ENCODE results near the gene ESR2.

The ESR2 gene

DNA sequence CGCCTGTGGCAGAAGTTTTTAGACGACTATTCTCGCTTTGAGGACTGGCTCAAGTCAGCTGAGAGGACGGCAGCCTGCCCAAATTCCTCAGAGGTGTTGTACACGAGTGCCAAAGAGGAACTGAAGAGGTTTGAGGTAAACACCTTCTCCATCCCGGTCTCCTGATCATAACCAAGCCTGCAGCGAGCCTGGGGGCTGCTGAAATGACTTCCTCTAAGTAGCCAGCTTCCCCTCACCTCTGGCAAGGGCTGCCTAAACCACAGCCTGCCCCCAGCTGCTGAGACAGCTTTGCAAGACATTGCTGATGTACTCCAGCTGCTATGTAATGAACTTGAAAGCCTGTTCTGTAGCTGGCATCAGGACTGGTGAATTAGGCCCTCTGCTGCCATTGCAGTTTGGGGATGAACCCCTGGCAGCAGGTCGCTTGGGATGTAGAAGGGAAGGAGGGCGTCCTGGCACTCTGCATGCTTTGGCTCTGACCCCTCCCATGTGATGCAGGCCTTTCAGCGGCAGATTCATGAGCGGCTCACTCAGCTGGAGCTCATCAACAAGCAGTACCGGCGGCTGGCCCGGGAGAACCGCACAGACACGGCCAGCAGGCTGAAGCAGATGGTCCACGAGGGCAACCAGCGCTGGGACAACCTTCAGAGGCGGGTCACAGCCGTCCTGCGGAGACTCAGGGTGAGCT is 84.6 kb downstream of the ESR2 start:
- intact Hi-C loops (cut with micrococcal nuclease): no loop called here
- Mint-ChIP-seq H3K9me3 (no peaks in the 10 kb centered on the region), H3K4me3 (no peak overlapping the region), H3K36me3 (ENCODE audit: low read depth) (no peaks in the 10 kb centered on the region), H3K4me1 (ENCODE audit: low read depth) (no peaks in the 10 kb centered on the region), H3K27ac (no peak overlapping the region), H3K27me3 (no peaks in the 10 kb centered on the region)

DNA sequence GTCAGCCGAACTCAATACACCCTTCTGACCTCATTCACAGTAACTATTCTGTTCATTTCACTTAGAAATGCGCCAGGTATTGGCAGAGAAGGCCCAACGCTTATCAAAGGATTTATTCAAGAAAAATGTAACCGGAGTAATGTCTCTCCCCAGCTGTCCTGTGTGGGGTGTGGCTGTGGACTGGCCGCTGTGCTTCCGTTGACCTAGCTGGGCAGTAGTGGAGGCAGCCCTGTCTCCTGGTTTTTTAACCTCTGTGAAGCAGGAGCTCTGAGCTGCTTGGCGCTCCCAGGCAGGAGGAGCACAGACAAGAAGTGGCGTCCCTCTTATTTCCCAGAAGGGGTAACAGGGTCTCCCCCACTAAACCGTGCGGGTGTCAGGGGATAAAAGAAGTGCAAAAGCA is 85.2 kb downstream of the ESR2 start:
- H3K27me3 Mint-ChIP-seq: no peaks in the 10 kb centered on the region
- no peaks in the 10 kb centered on the region for H3K4me1 Mint-ChIP-seq (ENCODE audit: low read depth)
- no peaks in the 10 kb centered on the region for H3K36me3 Mint-ChIP-seq (ENCODE audit: low read depth)
- H3K4me3 Mint-ChIP-seq: no peak overlapping the region
- H3K9me3 Mint-ChIP-seq: no peaks in the 10 kb centered on the region
- intact Hi-C loops (cut with micrococcal nuclease): no loop called here
- no peak overlapping the region for H3K27ac Mint-ChIP-seq

DNA sequence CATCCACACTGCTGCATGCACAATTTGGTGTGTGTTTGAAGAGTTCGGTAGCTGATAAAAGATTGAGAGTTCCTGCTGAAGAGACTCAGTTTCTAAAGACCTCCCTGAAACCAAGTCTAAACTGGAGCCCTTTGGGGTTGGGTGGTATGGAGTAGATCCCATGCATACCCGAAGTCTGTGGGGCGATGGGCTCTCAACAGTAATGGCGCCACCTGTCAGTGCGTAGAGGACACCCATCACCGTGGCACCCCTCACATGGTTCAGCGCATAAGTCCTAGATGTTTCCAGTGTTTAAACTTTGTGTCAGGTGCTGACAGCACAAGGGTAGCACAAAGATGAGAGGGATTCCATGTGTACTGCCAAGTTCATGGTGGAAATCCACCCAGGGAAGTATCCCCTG is 85.9 kb downstream of the ESR2 start:
- H3K4me1 Mint-ChIP-seq (ENCODE audit: low read depth): no peaks in the 10 kb centered on the region
- no peaks in the 10 kb centered on the region for H3K36me3 Mint-ChIP-seq (ENCODE audit: low read depth)
- H3K4me3 Mint-ChIP-seq: no peak overlapping the region
- no peak overlapping the region for H3K27ac Mint-ChIP-seq
- intact Hi-C loops (cut with micrococcal nuclease): no loop called here
- H3K27me3 Mint-ChIP-seq: no peaks in the 10 kb centered on the region
- no peaks in the 10 kb centered on the region for H3K9me3 Mint-ChIP-seq

DNA sequence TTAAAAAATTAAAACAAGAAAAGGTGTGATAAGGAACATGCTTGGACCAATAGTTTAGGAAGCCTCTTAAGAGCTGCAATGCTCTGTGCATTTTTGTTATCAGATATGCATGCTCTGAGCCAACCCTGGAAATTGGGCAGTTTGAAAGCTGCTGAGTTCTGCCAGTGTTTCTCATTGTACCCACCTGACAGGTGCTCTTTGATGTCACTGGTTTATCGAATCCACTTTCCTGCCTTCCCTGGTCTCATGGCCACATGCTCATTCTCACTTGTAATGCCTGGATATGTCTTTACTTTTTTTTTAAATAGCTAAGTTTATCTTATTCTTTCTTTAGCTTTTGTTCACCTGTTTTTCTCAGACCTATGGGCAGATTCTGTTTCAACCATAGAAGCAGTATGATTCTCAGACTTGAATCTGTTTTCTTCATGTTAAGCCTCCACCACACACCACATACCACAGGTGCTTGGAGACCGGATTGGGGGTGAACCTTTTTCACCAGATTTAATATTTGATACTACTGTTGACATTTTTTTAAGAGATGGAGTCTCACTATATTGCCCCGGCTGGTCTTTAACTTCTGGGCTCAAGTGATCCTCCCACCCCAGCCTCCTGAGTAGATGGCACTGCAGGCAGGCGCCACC is 90.7 kb downstream of the ESR2 start:
- H3K4me3 Mint-ChIP-seq: no peak overlapping the region
- H3K9me3 Mint-ChIP-seq: no peaks in the 10 kb centered on the region
- no peak overlapping the region for H3K27ac Mint-ChIP-seq
- no peaks in the 10 kb centered on the region for H3K4me1 Mint-ChIP-seq (ENCODE audit: low read depth)
- intact Hi-C loops (cut with micrococcal nuclease): no loop called here
- no peaks in the 10 kb centered on the region for H3K36me3 Mint-ChIP-seq (ENCODE audit: low read depth)
- no peaks in the 10 kb centered on the region for H3K27me3 Mint-ChIP-seq

DNA sequence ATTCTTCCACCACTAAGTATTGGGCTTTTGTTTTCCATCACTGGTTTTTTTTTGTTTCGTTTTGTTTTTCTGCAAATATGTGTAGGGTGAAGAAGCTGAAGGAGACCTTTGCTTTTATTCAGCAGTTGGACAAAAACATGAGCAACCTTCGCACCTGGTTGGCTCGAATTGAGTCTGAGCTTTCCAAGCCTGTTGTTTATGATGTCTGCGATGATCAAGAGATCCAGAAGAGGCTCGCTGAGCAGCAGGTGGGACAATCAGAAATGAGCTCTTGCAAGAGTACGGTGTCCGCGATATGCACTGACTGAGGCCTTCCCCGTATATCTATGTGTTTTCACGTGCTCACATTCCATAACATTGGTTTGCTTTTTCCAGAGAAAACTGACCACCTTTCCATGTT is 91.5 kb downstream of the ESR2 start:
- intact Hi-C loops (cut with micrococcal nuclease): no loop called here
- no peak overlapping the region for H3K27ac Mint-ChIP-seq

DNA sequence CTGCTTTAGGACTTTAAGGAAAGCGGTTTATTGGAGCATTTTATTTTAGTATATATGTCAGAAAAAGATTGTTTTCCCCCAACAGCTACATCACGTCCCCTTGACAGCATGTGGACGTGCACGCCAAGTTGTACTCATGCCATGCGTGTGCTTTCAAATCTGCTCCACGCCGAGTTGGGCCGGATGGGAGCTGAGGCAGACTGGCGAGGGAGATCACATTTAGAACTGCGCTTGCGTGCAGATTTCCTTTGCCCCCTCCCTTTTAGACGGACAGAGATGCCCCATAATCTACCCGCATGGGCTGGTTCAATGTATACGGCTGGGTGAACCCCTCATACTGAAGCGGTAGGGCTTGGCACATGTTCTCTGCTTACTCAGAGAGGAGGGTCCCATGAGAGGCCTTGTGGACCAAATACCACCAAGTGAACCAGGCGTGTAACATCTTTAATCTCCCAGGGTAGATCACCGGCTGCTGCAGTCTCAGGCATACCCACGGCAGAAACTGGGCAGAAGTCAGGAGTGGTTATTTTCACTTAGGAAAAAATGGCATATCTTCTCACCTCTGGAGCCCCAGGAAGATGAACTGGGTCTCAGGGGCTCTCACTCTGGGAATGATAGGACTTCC is 92.1 kb downstream of the ESR2 start:
- Mint-ChIP-seq H3K4me1 (ENCODE audit: low read depth) (peaks cover 3% of the 10 kb centered on the region), H3K36me3 (ENCODE audit: low read depth) (no peaks in the 10 kb centered on the region), H3K4me3 (no peak overlapping the region), H3K27ac (no peak overlapping the region), H3K27me3 (peaks cover 1% of the 10 kb centered on the region), H3K9me3 (no peaks in the 10 kb centered on the region)
- intact Hi-C loops (cut with micrococcal nuclease): no loop called here

More for the DNA sequence above, 91.5 kb downstream of the ESR2 start:
- Mint-ChIP-seq H3K4me1 (ENCODE audit: low read depth) (no peaks in the 10 kb centered on the region), H3K4me3 (no peak overlapping the region), H3K27me3 (no peaks in the 10 kb centered on the region), H3K9me3 (no peaks in the 10 kb centered on the region), H3K36me3 (ENCODE audit: low read depth) (no peaks in the 10 kb centered on the region)

DNA sequence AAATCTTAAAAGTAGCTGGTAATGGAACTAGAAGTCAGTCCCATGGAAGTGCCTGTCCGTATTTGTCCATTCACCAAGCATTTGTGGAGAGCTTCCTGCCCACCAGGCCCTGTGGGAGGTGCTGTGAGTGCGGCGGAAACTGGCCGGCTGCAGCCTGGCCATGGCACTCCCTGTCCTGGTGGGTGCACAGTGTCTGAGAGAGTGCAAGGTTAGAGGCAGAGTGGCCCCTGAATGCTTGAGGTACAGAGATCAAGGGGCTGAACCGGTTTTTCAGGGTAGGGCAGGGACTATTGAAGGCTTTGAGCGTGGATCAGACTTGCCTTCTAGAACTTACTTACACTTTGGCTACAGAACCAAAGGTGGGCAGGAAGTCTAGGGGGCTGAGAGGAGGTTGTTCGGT is 92.9 kb downstream of the ESR2 start:
- intact Hi-C loops (cut with micrococcal nuclease): no loop called here
- H3K27me3 Mint-ChIP-seq: peaks cover 6% of the 10 kb centered on the region
- no peak overlapping the region for H3K27ac Mint-ChIP-seq
- no peak overlapping the region for H3K4me3 Mint-ChIP-seq
- no peaks in the 10 kb centered on the region for H3K36me3 Mint-ChIP-seq (ENCODE audit: low read depth)
- no peaks in the 10 kb centered on the region for H3K9me3 Mint-ChIP-seq
- peaks cover 5% of the 10 kb centered on the region for H3K4me1 Mint-ChIP-seq (ENCODE audit: low read depth)

DNA sequence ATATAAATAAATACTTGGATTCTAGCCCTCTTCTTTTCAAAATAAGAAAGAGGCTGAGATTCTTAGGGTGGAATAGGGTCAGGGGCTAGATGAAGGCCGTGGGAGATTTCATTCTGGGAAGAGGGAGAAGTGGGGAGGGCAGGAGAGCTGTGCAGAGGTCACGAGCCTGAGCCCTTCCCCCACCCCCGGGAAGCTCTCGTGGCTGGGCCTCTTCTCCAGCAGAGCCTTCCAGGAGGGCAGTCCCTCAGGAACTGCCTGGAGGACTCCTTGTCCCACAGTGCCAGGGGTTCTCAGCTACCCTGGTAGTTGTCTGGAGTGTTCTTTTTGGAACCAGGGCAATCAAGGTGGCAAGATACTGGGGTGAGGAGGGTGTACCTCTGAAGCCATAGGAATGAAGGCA is 94.0 kb downstream of the ESR2 start:
- H3K36me3 Mint-ChIP-seq (ENCODE audit: low read depth): no peaks in the 10 kb centered on the region

DNA sequence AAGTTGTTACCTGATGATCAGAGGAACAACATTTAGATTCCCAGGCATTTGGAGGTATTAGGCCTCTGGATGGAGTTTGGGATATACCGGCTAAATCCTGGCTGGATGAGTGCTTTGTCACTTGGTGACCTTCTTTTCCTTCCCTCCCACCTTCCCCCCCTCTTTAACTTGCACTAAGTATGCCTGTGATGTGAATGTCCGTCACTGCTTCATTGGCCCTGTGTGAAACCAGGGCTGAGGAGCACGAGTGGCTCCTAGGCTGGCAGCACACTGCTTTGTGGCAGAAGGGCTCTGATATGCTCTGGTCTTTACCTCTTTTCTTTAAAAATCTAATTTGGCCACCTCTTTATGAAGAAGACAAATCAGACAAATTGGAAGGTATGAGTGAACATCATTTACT is 95.7 kb downstream of the ESR2 start:
- Mint-ChIP-seq H3K4me1 (ENCODE audit: low read depth) (peaks cover 5% of the 10 kb centered on the region), H3K27me3 (peaks cover 6% of the 10 kb centered on the region), H3K9me3 (no peaks in the 10 kb centered on the region), H3K27ac (no peak overlapping the region), H3K36me3 (ENCODE audit: low read depth) (no peaks in the 10 kb centered on the region), H3K4me3 (no peak overlapping the region)
- intact Hi-C loops (cut with micrococcal nuclease): no loop called here

More for the DNA sequence above, 94.0 kb downstream of the ESR2 start:
- H3K4me3 Mint-ChIP-seq: no peak overlapping the region
- peaks cover 5% of the 10 kb centered on the region for H3K4me1 Mint-ChIP-seq (ENCODE audit: low read depth)
- H3K27ac Mint-ChIP-seq: no peak overlapping the region
- no peaks in the 10 kb centered on the region for H3K9me3 Mint-ChIP-seq
- intact Hi-C loops (cut with micrococcal nuclease): no loop called here
- peaks cover 6% of the 10 kb centered on the region for H3K27me3 Mint-ChIP-seq

DNA sequence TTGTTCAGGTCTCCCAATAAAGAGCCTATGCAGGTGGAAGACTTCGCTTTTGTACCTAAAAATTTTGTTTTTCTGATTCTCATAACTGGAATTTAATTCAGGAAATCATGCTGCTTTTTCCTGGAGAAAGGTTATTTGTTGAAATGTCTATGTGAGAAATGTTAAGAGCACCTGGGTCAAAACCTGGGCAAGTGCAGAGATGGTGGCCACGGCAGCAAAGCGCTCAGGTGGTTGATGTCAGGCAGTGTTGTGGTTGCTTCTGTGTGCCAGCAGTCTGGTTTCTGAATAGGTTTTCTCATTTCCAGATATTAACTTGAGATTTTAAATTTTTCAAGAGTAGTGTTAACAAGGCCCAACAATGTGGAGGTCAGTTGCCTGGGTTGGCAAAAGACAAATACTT is 96.2 kb downstream of the ESR2 start:
- H3K9me3 Mint-ChIP-seq: no peaks in the 10 kb centered on the region
- no peaks in the 10 kb centered on the region for H3K36me3 Mint-ChIP-seq (ENCODE audit: low read depth)
- H3K27me3 Mint-ChIP-seq: peaks cover 6% of the 10 kb centered on the region
- no peak overlapping the region for H3K27ac Mint-ChIP-seq
- no peak overlapping the region for H3K4me3 Mint-ChIP-seq
- H3K4me1 Mint-ChIP-seq (ENCODE audit: low read depth): peaks cover 5% of the 10 kb centered on the region
- intact Hi-C loops (cut with micrococcal nuclease): no loop called here

DNA sequence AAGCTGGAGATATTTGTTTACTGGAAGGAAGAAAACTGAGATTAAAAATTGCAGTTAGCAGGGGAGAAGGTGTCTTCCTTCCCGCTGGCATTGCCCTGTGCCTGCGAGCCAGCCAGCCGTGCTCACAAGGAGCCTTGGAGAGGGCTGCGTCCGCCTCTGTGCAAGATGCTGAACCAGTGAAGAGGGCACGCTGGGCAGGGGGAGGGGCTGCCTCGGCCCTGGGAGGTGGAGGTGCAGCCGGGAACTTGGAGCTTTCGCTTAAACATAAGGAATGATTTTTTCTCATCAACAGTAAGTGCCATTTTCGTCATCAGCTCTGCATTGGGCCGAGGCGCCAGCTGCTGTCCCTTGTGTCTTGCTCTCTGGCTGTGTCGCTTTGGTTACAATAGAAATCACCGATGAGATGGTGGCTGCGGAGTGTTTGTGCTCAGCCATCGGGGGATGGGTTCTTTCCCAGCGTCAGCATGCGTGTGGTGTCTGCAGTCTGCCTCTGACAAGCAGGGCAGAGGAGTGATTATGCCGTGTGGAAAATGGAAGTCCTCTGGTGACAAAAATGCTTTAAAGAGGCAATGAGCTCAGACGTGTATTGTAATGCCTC is 97.3 kb downstream of the ESR2 start:
- intact Hi-C loops (cut with micrococcal nuclease): no loop called here
- H3K27me3 Mint-ChIP-seq: peaks cover 6% of the 10 kb centered on the region
- H3K27ac Mint-ChIP-seq: no peak overlapping the region
- no peaks in the 10 kb centered on the region for H3K36me3 Mint-ChIP-seq (ENCODE audit: low read depth)
- H3K4me3 Mint-ChIP-seq: no peak overlapping the region
- peaks cover 5% of the 10 kb centered on the region for H3K4me1 Mint-ChIP-seq (ENCODE audit: low read depth)
- H3K9me3 Mint-ChIP-seq: no peaks in the 10 kb centered on the region

DNA sequence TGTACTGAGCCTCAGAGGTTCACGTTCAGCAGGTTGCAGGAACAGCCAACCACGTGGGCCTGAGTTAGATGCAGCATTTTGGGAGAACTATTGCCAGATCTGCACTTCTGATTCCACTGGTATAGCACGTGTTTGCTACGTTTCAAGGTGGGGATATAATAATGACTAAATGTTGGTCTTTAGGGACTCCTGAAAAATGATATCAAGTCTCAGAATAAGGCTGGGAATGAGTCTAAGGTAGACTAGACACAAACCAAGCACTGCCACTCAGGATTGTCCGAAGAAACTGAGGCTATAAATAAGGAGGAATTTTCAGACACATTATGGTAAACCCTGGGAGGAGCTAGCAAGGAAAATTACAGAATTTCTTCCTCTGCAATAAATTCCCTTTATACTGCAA is 98.1 kb downstream of the ESR2 start:
- Mint-ChIP-seq H3K9me3 (no peaks in the 10 kb centered on the region), H3K4me3 (no peak overlapping the region), H3K36me3 (ENCODE audit: low read depth) (no peaks in the 10 kb centered on the region), H3K27me3 (peaks cover 6% of the 10 kb centered on the region), H3K4me1 (ENCODE audit: low read depth) (peaks cover 5% of the 10 kb centered on the region), H3K27ac (no peak overlapping the region)
- intact Hi-C loops (cut with micrococcal nuclease): no loop called here

DNA sequence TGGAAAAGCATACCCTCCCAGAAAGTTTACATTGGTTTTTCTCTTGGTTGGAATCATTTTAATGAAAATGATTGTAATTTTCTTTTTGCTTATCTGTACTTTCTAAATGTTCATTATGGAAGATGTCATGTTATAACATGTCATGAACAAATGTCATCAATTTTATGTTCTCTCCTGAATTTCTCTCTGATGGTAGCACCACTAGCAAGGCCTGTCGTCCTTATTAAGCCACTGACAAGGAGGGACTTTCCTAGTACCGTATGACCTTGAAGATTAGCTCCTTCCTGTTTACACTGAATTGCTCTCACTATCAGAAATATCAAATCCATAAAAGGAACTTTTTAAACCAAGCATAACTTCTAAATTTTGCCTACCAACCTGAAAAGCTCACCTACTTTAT is 99.0 kb downstream of the ESR2 start:
- H3K4me1 Mint-ChIP-seq (ENCODE audit: low read depth): peaks cover 5% of the 10 kb centered on the region
- H3K4me3 Mint-ChIP-seq: no peak overlapping the region
- H3K9me3 Mint-ChIP-seq: no peaks in the 10 kb centered on the region
- peaks cover 6% of the 10 kb centered on the region for H3K27me3 Mint-ChIP-seq
- intact Hi-C loops (cut with micrococcal nuclease): no loop called here
- H3K27ac Mint-ChIP-seq: no peak overlapping the region
- no peaks in the 10 kb centered on the region for H3K36me3 Mint-ChIP-seq (ENCODE audit: low read depth)

DNA sequence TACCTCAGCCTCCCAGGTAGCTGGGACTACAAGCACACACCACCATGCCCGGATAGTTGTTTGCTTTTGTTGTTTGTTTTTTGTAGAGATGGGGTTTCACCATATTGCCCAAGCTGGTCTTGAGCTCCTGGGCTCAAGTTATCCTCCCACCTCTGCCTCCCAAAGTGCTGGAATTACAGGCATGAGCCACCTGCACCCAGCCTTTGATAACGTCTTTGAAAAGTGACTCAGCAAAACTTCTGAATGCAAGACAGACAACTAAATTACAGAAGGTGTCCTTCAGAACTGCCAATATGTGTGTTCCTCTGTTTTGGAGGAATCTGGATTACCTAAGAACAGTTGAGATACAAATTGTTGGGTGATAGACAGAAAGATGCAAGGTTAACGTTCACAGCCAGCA is 99.8 kb downstream of the ESR2 start:
- Mint-ChIP-seq H3K27ac (no peak overlapping the region), H3K27me3 (peaks cover 6% of the 10 kb centered on the region), H3K4me1 (ENCODE audit: low read depth) (peaks cover 5% of the 10 kb centered on the region), H3K4me3 (no peak overlapping the region), H3K9me3 (no peaks in the 10 kb centered on the region), H3K36me3 (ENCODE audit: low read depth) (no peaks in the 10 kb centered on the region)
- intact Hi-C loops (cut with micrococcal nuclease): no loop called here
